GM12878 (cell line): ENCODE data around the gene GPC6. TPM values are rescaled to one million over a fixed set of nuclear protein-coding genes. Genes with fewer than 3 reads are reported as not detected.

ENCODE experiments used
- ATAC-seq: fragments of 200-7000 bp; cut with Tn5 transposase; 3 replicates; pipeline ENCODE4 v1.9.1; 2020; ENCODE audit warnings: mild to moderate bottlenecking, moderate library complexity
- BruUV-seq: library from RNA; stranded (reverse); fragments of 400-500 nt; replicated peaks from 2 replicates; lab custom pipeline; 2021; lab: Mats Ljungman, UMichigan
- CTCF ChIA-PET: fragments of 300-600 bp; sonication (Branson Sonifier 250); formaldehyde crosslinking; extraction: SDS; loops from one replicate; lab custom pipeline; 2021; ENCODE audit warnings: inconsistent platforms; lab: Yijun Ruan, JAX
- POLR2A ChIA-PET: fragments of 350-600 bp; formaldehyde crosslinking; extraction: SDS; loops from one replicate; lab custom pipeline; 2021; ENCODE audit warnings: inconsistent platforms; lab: Charles Lee
- RAD21 ChIA-PET: fragments of 300-600 bp; sonication (Branson Sonifier 250); formaldehyde crosslinking; loops from one replicate; lab custom pipeline; 2023; ENCODE audit warnings: antibody characterized with exemption; ENCODE audit not compliant: unreplicated experiment; lab: Charles Lee
- SMC1A ChIA-PET: fragments of 300-600 bp; sonication (Branson Sonifier 250); formaldehyde crosslinking; loops from one replicate; lab custom pipeline; 2023; ENCODE audit not compliant: unreplicated experiment, uncharacterized antibody; lab: Charles Lee
- DNase-seq: peaks from one replicate; pipeline ENCODE4 v3.0.0-alpha.2; 2011; ENCODE audit warnings: low read depth, low spot score
- FAIRE-seq: peaks from 3 replicates; lab custom pipeline; 2011; peaks lifted over from hg19 to GRCh38; lab: Jason Lieb, UNC
- H2AFZ ChIP-seq: 2 replicates; pipeline ENCODE4 v1.6.0; 2011; ENCODE audit warnings: low read depth, low read length, control low read depth; ENCODE audit not compliant: control insufficient read depth
- H3K27ac ChIP-seq: 2 replicates; pipeline ENCODE4 v1.5.1; 2011; ENCODE audit warnings: control low read depth; ENCODE audit not compliant: control insufficient read depth, insufficient read depth
- H3K27me3 ChIP-seq, 2 experiments: replicated peaks in 1 of 2; 2 replicates each; pipeline versions ENCODE4 v1.6.0 to v1.6.1; 2011; ENCODE audit warnings: low read length in 1 of 2; ENCODE audit not compliant: control insufficient read depth in 2 of 2, insufficient read depth in 2 of 2
- H3K36me3 ChIP-seq, 2 experiments: 2 replicates each; pipeline ENCODE4 v1.5.1; 2011; ENCODE audit warnings: low read length in 1 of 2; ENCODE audit not compliant: control insufficient read depth in 2 of 2, insufficient read depth in 2 of 2
- H3K4me1 ChIP-seq: 2 replicates; pipeline ENCODE4 v1.6.1; 2011; ENCODE audit warnings: mild to moderate bottlenecking, low read length, moderate library complexity, mixed read lengths; ENCODE audit not compliant: control insufficient read depth, insufficient read depth
- H3K4me2 ChIP-seq: 2 replicates; pipeline ENCODE4 v1.6.0; 2011; ENCODE audit warnings: control low read depth; ENCODE audit not compliant: control insufficient read depth, insufficient read depth
- H3K4me3 ChIP-seq: fragments of 200-600 bp; sonication (generic); 2 replicates; pipeline ENCODE4 v1.5.1; 2016
- H3K79me2 ChIP-seq: 2 replicates; pipeline ENCODE4 v1.6.0; 2011; ENCODE audit warnings: low read length; ENCODE audit not compliant: control insufficient read depth, insufficient read depth
- H3K9ac ChIP-seq: 2 replicates; pipeline ENCODE4 v1.8.0; 2011; ENCODE audit warnings: low read length, control low read depth, mixed read lengths; ENCODE audit not compliant: control insufficient read depth, insufficient read depth
- H3K9me3 ChIP-seq: replicated peaks from 3 replicates; pipeline ENCODE4 v1.5.1; 2011; ENCODE audit warnings: mild to moderate bottlenecking, low read length; ENCODE audit not compliant: control insufficient read depth, insufficient read depth
- H4K20me1 ChIP-seq: 2 replicates; pipeline ENCODE4 v1.6.0; 2011; ENCODE audit not compliant: control insufficient read depth, insufficient read depth
- ATF7 ChIP-seq: fragments of 450-650 bp; IDR thresholded peaks from 2 replicates; pipeline ENCODE4 v1.6.1; 2016; ENCODE audit warnings: low read depth, mild to moderate bottlenecking
- BCL3 ChIP-seq: IDR thresholded peaks from 2 replicates; pipeline ENCODE4 v1.6.1; 2011; ENCODE audit warnings: borderline replicate concordance, low read depth, mild to moderate bottlenecking, moderate library complexity, low read length; ENCODE audit not compliant: insufficient read depth, poor library complexity, severe bottlenecking
- BRCA1 ChIP-seq: IDR thresholded peaks from 2 replicates; pipeline ENCODE4 v1.6.1; 2011; ENCODE audit warnings: low read depth, low read length, improper control_type of control experiment
- CEBPB ChIP-seq, 2 experiments: fragments of 150-350 bp in 1 of 2; IDR thresholded peaks; 2 replicates each; pipeline ENCODE4 v1.6.1; 2012 to 2014; ENCODE audit warnings: low read depth in 2 of 2, low read length in 2 of 2, borderline replicate concordance in 1 of 2, inconsistent platforms in 1 of 2
- CHD4 ChIP-seq: fragments of 200-600 bp; sonication (generic); IDR thresholded peaks from 2 replicates; pipeline ENCODE4 v1.6.1; 2016; ENCODE audit warnings: mild to moderate bottlenecking
- CREB1 ChIP-seq: IDR thresholded peaks from 2 replicates; pipeline ENCODE4 v1.6.1; 2012; ENCODE audit warnings: low read depth, mild to moderate bottlenecking, inconsistent platforms
- E4F1 ChIP-seq: fragments of 450-650 bp; IDR thresholded peaks from 2 replicates; pipeline ENCODE4 v1.6.1; 2018; ENCODE audit warnings: borderline replicate concordance, mild to moderate bottlenecking; ENCODE audit not compliant: partially characterized antibody
- IRF3 ChIP-seq: fragments of 450-650 bp; IDR thresholded peaks from 2 replicates; pipeline ENCODE4 v1.6.1; 2014; ENCODE audit warnings: mild to moderate bottlenecking
- MXI1 ChIP-seq: fragments of 150-350 bp; IDR thresholded peaks from 2 replicates; pipeline ENCODE4 v1.6.1; 2011; ENCODE audit warnings: low read depth, mild to moderate bottlenecking, inconsistent platforms, low read length, improper control_type of control experiment
- NR2F1 ChIP-seq: fragments of 450-650 bp; conservative IDR thresholded peaks from 2 replicates; pipeline ENCODE4 v1.6.1; 2017; ENCODE audit warnings: mild to moderate bottlenecking
- SIN3A ChIP-seq: IDR thresholded peaks from 2 replicates; pipeline ENCODE4 v1.6.1; 2012; ENCODE audit warnings: low read depth, low read length, improper control_type of control experiment
- WGBS: methylation state at CpG from one replicate; pipeline ENCODE4 v1.1.6; 2016; ENCODE audit warnings: low lambda C conversion rate; ENCODE audit not compliant: insufficient replicate concordance, insufficient coverage; ENCODE audit errors: missing lambda C conversion rate; 5-methylcytosine and 5-hydroxymethylcytosine counted together
- in situ Hi-C: fragments of 300-500 bp; cut with MboI; formaldehyde crosslinking; loops from 9 replicates; pipeline ENCODE4 v1.14.3; 2018; ENCODE audit warnings: mixed read lengths
- intact Hi-C: fragments of 100-400 bp; cut with micrococcal nuclease; formaldehyde crosslinking; loops from one replicate; pipeline ENCODE4 v1.14.2; 2022; ENCODE audit not compliant: unreplicated experiment
- polyA plus RNA-seq, 11 experiments: library from polyadenylated mRNA; depleted of rRNA in 4 of 11; unstranded in 6 of 11; stranded (reverse) in 5 of 11; fragments of >200 nt; fragmentation: Nextera tagmentation in 4 of 11; fragmentation: Illumina TruSeq in 1 of 11; extraction: Ambion mirVana in 4 of 11; extraction: Trizol in 1 of 11; gene quantifications; 1 replicate in 1 of 11; 2 replicates in 10 of 11; pipeline versions ENCODE4 v1.2.1 to v1.2.3, GENCODE V29; 2011 to 2016; ENCODE audit warnings: inconsistent platforms in 2 of 11, missing spikeins in 2 of 11, low read depth in 1 of 11
- total RNA-seq, 4 experiments: library from RNA; depleted of rRNA in 3 of 4; stranded (reverse); fragments of >200 nt in 3 of 4; fragmentation: Illumina TruSeq in 1 of 4; extraction: Trizol in 1 of 4; gene quantifications; 2 replicates each; pipeline versions ENCODE4 v1.2.1 to v1.2.3, GENCODE V29; 2013 to 2021
- TF ChIP-seq, protein P1 (sequence below): fragments of 150-350 bp; IDR thresholded peaks from 2 replicates; pipeline ENCODE4 v1.6.1; 2014; ENCODE audit warnings: mild to moderate bottlenecking, low read depth, low read length
- TF ChIP-seq, protein P2 (sequence below): fragments of 450-650 bp; IDR thresholded peaks from 2 replicates; pipeline ENCODE4 v1.6.1; 2017; ENCODE audit warnings: borderline replicate concordance
- TF ChIP-seq, protein P3 (sequence below): IDR thresholded peaks from 2 replicates; pipeline ENCODE4 v1.6.1; 2011; ENCODE audit warnings: low read depth, low read length, improper control_type of control experiment, borderline replicate concordance

Gene GPC6
- total and polyA plus RNA-seq, 10 of the 15 experiments (the other 5 are each of a cell fraction or from before 2014, with no cell fraction given): 0.03 to 0.04 (median 0.03) TPM; not detected in 7

DNA sequence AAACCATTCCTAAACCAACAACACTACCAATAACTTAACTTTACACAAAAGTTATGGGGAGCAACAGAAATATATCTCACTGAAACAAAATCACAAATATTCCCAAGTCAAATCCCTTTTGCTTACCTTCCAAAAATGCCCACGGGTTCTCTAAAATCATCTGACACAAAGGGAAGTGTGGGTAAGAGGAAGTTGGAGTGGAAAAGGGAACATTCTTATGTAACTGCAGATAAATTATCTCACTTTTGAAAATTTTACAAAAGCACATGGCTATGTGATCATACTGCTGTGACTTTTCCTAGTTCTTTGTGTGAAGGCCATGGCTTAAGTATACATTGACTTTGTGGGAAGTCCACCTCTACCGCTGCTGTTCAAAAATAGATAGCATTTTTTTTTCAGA lies 350.5 kb downstream of the GPC6 start:
- no peak for TF ChIP-seq ATF7
- no peak for TF ChIP-seq IRF3
- no peak for TF ChIP-seq BCL3
- TF ChIP-seq CREB1: no peak
- no peak for TF ChIP-seq MXI1
- TF ChIP-seq, protein P1, sequence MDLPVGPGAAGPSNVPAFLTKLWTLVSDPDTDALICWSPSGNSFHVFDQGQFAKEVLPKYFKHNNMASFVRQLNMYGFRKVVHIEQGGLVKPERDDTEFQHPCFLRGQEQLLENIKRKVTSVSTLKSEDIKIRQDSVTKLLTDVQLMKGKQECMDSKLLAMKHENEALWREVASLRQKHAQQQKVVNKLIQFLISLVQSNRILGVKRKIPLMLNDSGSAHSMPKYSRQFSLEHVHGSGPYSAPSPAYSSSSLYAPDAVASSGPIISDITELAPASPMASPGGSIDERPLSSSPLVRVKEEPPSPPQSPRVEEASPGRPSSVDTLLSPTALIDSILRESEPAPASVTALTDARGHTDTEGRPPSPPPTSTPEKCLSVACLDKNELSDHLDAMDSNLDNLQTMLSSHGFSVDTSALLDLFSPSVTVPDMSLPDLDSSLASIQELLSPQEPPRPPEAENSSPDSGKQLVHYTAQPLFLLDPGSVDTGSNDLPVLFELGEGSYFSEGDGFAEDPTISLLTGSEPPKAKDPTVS: no peak
- TF ChIP-seq NR2F1: no peak
- TF ChIP-seq BRCA1: no peak
- TF ChIP-seq CHD4: no peak
- TF ChIP-seq CEBPB (IDR thresholded peaks at IDR 0.05; ENCODE audit: borderline replicate concordance in 1 of 2, low read depth in 2 of 2, low read length in 2 of 2): no peak
- TF ChIP-seq E4F1: no peak
- TF ChIP-seq, protein P2, sequence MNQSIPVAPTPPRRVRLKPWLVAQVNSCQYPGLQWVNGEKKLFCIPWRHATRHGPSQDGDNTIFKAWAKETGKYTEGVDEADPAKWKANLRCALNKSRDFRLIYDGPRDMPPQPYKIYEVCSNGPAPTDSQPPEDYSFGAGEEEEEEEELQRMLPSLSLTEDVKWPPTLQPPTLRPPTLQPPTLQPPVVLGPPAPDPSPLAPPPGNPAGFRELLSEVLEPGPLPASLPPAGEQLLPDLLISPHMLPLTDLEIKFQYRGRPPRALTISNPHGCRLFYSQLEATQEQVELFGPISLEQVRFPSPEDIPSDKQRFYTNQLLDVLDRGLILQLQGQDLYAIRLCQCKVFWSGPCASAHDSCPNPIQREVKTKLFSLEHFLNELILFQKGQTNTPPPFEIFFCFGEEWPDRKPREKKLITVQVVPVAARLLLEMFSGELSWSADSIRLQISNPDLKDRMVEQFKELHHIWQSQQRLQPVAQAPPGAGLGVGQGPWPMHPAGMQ: no peak
- TF ChIP-seq SIN3A: no peak
- TF ChIP-seq, protein P3, sequence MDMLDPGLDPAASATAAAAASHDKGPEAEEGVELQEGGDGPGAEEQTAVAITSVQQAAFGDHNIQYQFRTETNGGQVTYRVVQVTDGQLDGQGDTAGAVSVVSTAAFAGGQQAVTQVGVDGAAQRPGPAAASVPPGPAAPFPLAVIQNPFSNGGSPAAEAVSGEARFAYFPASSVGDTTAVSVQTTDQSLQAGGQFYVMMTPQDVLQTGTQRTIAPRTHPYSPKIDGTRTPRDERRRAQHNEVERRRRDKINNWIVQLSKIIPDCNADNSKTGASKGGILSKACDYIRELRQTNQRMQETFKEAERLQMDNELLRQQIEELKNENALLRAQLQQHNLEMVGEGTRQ: no peak
- TF ChIP-seq, all 136 proteins: peak for 0
- ChIA-PET CTCF (no interaction called here), SMC1A (no interaction called here), RAD21 (no interaction called here), POLR2A (no interaction called here)
- Histone ChIP-seq H3K9me3 (no peaks in the 10 kb centered on the region), H3K36me3 (no peaks in the 10 kb centered on the region), H3K4me1 (no peaks in the 10 kb centered on the region), H4K20me1 (no peaks in the 10 kb centered on the region), H3K4me2 (no peak overlapping the region), H2AFZ (no peak overlapping the region), H3K9ac (no peak overlapping the region), H3K4me3 (no peak overlapping the region), H3K27ac (no peak overlapping the region), H3K27me3 (no peaks in the 10 kb centered on the region), H3K79me2 (no peaks in the 10 kb centered on the region)
- no peak for ATAC-seq
- no peak for FAIRE-seq
- intact Hi-C loops: no loop called here
- in situ Hi-C loops: no loop called here
- WGBS: 50% methylated on average over 2 of the region's 2 CpGs
- BruUV-seq: no TSS peak
- no peak for DNase-seq
